Stomach (tissue), 9 donors: ENCODE results near the gene MID1. TPM values are rescaled to one million over a fixed set of nuclear protein-coding genes. Genes with fewer than 3 reads are reported as not detected.

Experiments used
- DNase-seq, 2 donors: peaks; one replicate each; pipeline versions ENCODE4 v3.0.0 to v3.0.0-alpha.2; 2013 to 2019
- H3K27ac ChIP-seq, 5 donors: fragments of 200-600 bp in 4 of 5; sonication (generic) in 4 of 5; one replicate each; pipeline ENCODE4 v1.5.1; 2013 to 2019; ENCODE audit warnings: mild to moderate bottlenecking in 1 of 5, moderate library complexity in 1 of 5
- H3K27me3 ChIP-seq, 3 donors: fragments of 200-600 bp; sonication (generic); one replicate each; pipeline ENCODE4 v1.5.1; 2017 to 2019; ENCODE audit warnings: mixed run types in 1 of 3
- H3K36me3 ChIP-seq, 4 donors: fragments of 200-600 bp; sonication (generic); 1 replicate in 3 of 4; 2 replicates in 1 of 4; pipeline ENCODE4 v1.5.1; 2016 to 2019
- H3K4me1 ChIP-seq, 4 donors: fragments of 200-600 bp; sonication (generic); one replicate each; pipeline ENCODE4 v1.5.1; 2016 to 2019
- H3K4me3 ChIP-seq, 4 donors: fragments of 200-600 bp; sonication (generic) in 3 of 4; one replicate each; pipeline ENCODE4 v1.5.1; 2016 to 2019; ENCODE audit warnings: mild to moderate bottlenecking in 1 of 4
- H3K9me3 ChIP-seq, 4 donors: fragments of 200-600 bp; sonication (generic); one replicate each; pipeline ENCODE4 v1.5.1; 2016 to 2019
- EP300 ChIP-seq: sonication (generic); formaldehyde crosslinking; IDR thresholded peaks from one replicate; pipeline ENCODE4 v1.6.1; 2017; ENCODE audit warnings: antibody characterized with exemption
- POLR2A ChIP-seq, 4 donors: fragments of 450-650 bp; IDR thresholded peaks; one replicate each; pipeline ENCODE4 v1.6.1; 2016; ENCODE audit warnings: antibody characterized with exemption in 4 of 4, control low read depth in 2 of 4, mild to moderate bottlenecking in 1 of 4, moderate library complexity in 1 of 4
- POLR2AphosphoS5 ChIP-seq, 3 donors: sonication (generic); formaldehyde crosslinking; IDR thresholded peaks; one replicate each; pipeline ENCODE4 v1.6.1; 2016; ENCODE audit warnings: antibody characterized with exemption in 3 of 3
- WGBS, 5 donors: extraction: QIAGEN DNeasy Blood & Tissue Kit in 3 of 5; methylation state at CpG; one replicate each; pipeline versions ENCODE4 v1.1.5 to v1.1.7; 2013 to 2018; 5-methylcytosine and 5-hydroxymethylcytosine counted together
- intact Hi-C: fragments of 100-400 bp; cut with DNase I; formaldehyde crosslinking; loops from one replicate; pipeline ENCODE4 v1.15.1; 2023; ENCODE audit warnings: low total_unique reads
- polyA plus RNA-seq, 3 donors: library from polyadenylated mRNA; stranded (reverse); fragments of 200-250 nt; gene quantifications; one replicate each; pipeline ENCODE4 v1.2.3, GENCODE V29; 2013
- total RNA-seq, 5 donors: library from RNA; depleted of rRNA; stranded (reverse); fragments of >200 nt; gene quantifications; one replicate each; pipeline versions ENCODE4 v1.1.0 to v1.2.3, GENCODE V29; 2014 to 2016
- TF ChIP-seq, protein P1 (sequence below), 7 experiments: fragments of 450-650 bp in 4 of 7; fragments of 200-600 bp in 3 of 7; sonication (generic) in 3 of 7; IDR thresholded peaks; one replicate each; pipeline ENCODE4 v1.5.1; 2016 to 2019; ENCODE audit warnings: antibody characterized with exemption in 7 of 7, control low read depth in 2 of 7, mild to moderate bottlenecking in 1 of 7
- donor health status: healthy with polysubstance abuse.
- donor health status: Bipolar disorder and iron deficiency.
- donor health status: healthy.

The MID1 gene
- total and polyA plus RNA-seq, 8 donors, result 2.0 to 25.1 (median 8.5) TPM

DNA sequence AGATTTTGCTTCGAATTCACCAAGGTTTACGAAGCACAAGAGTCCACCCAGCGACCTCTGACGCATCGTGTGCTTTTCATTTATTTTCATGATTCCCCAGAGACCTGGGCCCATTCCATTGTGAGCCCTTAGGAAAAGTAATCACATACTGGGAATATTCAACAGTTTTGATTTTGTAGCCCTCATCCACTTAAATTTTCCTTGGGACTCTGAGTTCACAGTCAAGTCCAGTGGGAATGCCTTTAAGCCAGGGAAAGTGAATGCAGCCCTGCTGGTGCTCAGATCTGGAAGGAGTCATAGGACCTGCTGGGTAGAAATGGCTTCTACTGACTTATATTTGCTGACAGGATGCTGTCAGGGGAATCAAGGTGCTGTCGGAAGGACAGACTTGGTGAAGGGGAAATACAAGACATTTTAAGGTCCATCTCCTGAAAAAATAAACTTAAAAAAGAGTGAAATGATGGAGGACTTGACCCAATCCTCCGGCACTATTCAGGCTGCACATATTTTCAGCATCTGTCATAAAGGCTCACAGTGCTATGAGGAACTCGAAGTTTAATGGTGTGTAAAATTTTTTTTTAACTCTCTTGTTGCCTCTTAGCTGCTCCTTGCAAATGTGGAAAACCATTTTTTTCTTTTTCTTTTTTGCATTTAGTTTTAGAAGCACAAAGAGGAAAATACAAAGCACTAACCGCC lies 204.9 kb downstream of the MID1 start:
- Histone ChIP-seq H3K4me1 (no peaks in the 10 kb centered on the region), H3K27ac (no peak overlapping the region), H3K27me3 (no peaks in the 10 kb centered on the region), H3K9me3 (no peaks in the 10 kb centered on the region), H3K4me3 (no peak overlapping the region), H3K36me3 (no peaks in the 10 kb centered on the region)
- 71 to 80% (median 73%) methylated on average over 9 of the region's 9 CpGs for WGBS, 5 donors
- intact Hi-C loops, result no loop called here
- TF ChIP-seq, protein P1, sequence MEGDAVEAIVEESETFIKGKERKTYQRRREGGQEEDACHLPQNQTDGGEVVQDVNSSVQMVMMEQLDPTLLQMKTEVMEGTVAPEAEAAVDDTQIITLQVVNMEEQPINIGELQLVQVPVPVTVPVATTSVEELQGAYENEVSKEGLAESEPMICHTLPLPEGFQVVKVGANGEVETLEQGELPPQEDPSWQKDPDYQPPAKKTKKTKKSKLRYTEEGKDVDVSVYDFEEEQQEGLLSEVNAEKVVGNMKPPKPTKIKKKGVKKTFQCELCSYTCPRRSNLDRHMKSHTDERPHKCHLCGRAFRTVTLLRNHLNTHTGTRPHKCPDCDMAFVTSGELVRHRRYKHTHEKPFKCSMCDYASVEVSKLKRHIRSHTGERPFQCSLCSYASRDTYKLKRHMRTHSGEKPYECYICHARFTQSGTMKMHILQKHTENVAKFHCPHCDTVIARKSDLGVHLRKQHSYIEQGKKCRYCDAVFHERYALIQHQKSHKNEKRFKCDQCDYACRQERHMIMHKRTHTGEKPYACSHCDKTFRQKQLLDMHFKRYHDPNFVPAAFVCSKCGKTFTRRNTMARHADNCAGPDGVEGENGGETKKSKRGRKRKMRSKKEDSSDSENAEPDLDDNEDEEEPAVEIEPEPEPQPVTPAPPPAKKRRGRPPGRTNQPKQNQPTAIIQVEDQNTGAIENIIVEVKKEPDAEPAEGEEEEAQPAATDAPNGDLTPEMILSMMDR (IDR thresholded peaks at IDR 0.05), result no peak
- TF ChIP-seq POLR2A (IDR thresholded peaks at IDR 0.05) (no peak), EP300 (no peak), POLR2AphosphoS5 (IDR thresholded peaks at IDR 0.05) (no peak)
- DNase-seq, result no peak

DNA sequence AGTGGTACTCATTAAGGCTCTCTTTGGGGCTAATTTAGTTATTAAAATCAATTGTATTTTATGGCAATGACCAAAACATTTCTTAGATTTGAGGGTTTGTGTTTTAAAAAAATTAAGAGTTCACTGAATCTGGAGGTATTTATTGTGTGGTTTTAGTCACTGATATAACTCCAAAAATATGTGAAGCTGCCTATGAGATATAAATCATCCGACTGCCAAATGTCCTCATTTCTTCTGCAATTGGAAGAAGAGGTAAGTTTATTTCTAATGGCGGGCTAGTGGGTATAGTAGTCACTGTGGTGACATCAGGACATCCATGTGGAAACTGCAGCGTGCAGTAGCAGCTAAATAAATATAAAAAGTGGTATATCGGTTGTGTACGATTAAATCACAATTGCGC lies 205.5 kb downstream of the MID1 start:
- no peak for DNase-seq
- WGBS, 5 donors, result 77 to 96% (median 91%) methylated on average over 5 to 6 of the region's 6 CpGs
- H3K36me3 ChIP-seq, result no peaks in the 10 kb centered on the region
- H3K27ac ChIP-seq, result no peak overlapping the region
- no peaks in the 10 kb centered on the region for H3K4me1 ChIP-seq
- TF ChIP-seq POLR2AphosphoS5 (IDR thresholded peaks at IDR 0.05) (no peak), POLR2A (IDR thresholded peaks at IDR 0.05) (no peak), EP300 (no peak)
- TF ChIP-seq, protein P1 (IDR thresholded peaks at IDR 0.05), result no peak
- no peaks in the 10 kb centered on the region for H3K27me3 ChIP-seq
- no peak overlapping the region for H3K4me3 ChIP-seq
- intact Hi-C loops, result no loop called here
- no peaks in the 10 kb centered on the region for H3K9me3 ChIP-seq

DNA sequence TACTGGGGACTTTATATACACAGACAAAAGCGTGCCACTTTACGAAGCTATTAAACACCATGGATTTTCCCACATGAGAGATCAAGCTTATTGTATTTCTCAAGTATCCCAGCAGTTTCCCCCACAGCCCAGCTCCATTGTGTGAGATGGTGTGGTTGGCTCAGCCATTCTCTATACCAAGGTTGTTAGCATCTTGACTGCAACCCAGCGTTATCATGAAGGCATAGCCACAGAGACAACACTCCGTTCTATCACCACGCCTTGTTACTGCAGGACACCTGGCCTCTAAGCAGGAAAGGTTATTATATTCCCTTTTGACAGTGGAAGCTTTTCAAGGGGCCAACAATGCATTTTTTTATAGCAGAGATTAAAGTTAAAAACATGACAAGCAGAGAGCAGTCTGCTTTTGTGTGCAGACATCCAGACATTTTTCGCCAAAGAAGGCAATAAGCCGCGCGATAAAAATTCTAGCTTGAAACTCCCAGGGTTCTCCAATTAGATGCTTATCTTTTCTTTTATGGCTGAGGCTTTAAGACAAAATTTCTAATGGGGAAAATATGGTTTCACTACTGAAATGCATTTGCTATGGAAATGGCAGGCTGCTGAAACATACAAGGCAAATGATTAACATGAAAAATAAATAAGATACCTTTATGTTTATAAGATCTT lies 206.1 kb downstream of the MID1 start:
- H3K4me1 ChIP-seq, result no peaks in the 10 kb centered on the region
- H3K9me3 ChIP-seq, result no peaks in the 10 kb centered on the region
- intact Hi-C loops, result no loop called here
- WGBS, 5 donors, result 82 to 92% (median 88%) methylated on average over 9 of the region's 9 CpGs
- H3K27me3 ChIP-seq, result no peaks in the 10 kb centered on the region
- H3K36me3 ChIP-seq, result no peaks in the 10 kb centered on the region
- H3K4me3 ChIP-seq, result no peak overlapping the region
- TF ChIP-seq, protein P1 (IDR thresholded peaks at IDR 0.05), result no peak
- no peak for TF ChIP-seq EP300
- no peak for TF ChIP-seq POLR2A (IDR thresholded peaks at IDR 0.05)
- TF ChIP-seq POLR2AphosphoS5 (IDR thresholded peaks at IDR 0.05), result no peak
- H3K27ac ChIP-seq, result no peak overlapping the region
- DNase-seq, result no peak

DNA sequence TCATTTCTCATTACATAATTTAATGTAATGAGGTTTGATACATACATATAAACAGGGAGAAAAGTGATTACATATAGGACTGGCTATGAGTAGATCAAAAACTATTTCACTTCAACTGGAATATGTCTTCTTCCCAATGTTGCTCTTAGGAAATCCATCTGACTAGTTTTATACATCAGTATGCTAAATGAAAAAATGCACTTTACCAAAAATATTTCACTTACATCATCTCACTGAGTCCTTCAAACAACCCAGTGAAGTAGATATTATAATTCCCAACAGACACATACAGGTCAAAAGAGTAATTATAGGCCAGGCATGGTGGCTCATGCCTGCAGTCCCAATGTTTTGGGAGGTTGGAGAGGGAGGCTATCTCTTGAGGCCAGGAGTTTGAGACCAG lies 215.9 kb downstream of the MID1 start:
- TF ChIP-seq EP300 (no peak), POLR2AphosphoS5 (IDR thresholded peaks at IDR 0.05) (no peak), POLR2A (IDR thresholded peaks at IDR 0.05) (no peak)
- TF ChIP-seq, protein P1 (IDR thresholded peaks at IDR 0.05), result no peak
- H3K27ac ChIP-seq, result no peak overlapping the region
- intact Hi-C loops, result no loop called here

More for the DNA sequence above, 215.9 kb downstream of the MID1 start:
- Histone ChIP-seq H3K9me3 (no peaks in the 10 kb centered on the region), H3K4me3 (no peak overlapping the region), H3K36me3 (no peaks in the 10 kb centered on the region), H3K4me1 (no peaks in the 10 kb centered on the region), H3K27me3 (no peaks in the 10 kb centered on the region)
- no peak for DNase-seq
